Measurements from ENCODE around the gene RNF220.

GRCh38 chr1:44588551-44589210, 183.6 kb downstream of the RNF220 start:
- TF ChIP-seq CTCF (optimal IDR thresholded peaks at IDR 0.05 in 1 of 3, IDR thresholded peaks at IDR 0.05 in 1 of 3, conservative IDR thresholded peaks at IDR 0.05 in 1 of 3; ENCODE audit: extremely low read depth in 1 of 3, insufficient read depth in 2 of 3, low read length in 3 of 3), result no peak
- no peak for TF ChIP-seq EZH2 (IDR thresholded peaks at IDR 0.05; ENCODE audit: low read length)
